GM18502 (cell line): ENCODE results near the gene PHF23.
A peak's percentile ranks its signal among the peaks of the same experiment; 100 is the strongest.

Experiments
- ATAC-seq: cut with Tn5 transposase; IDR thresholded peaks from one replicate; pipeline ENCODE4 v1.9.1; 2021; ENCODE audit warnings: mild to moderate bottlenecking; ENCODE audit not compliant: unreplicated experiment, poor library complexity

Gene PHF23

DNA sequence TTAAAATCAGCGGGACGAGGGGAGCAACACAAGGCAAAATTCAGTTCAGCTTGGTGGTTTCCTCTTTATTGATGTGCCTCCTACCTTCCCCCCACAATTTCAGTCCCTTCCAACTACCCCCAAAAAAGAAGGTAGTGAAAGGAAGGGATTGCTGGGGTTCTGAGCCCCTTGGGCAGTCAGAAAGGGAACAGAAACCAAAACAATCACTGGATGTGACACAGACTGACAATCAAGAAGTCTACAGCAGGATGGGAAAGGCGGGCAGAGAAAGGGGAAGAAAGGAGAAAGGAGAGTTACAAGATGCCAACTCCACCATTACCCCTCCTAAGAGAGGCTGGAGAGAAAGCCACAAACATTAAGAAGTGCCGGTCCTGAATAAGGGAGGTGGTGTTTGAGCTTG is 1.1 kb upstream of the PHF23 start:
- ATAC-seq, result no peak

DNA sequence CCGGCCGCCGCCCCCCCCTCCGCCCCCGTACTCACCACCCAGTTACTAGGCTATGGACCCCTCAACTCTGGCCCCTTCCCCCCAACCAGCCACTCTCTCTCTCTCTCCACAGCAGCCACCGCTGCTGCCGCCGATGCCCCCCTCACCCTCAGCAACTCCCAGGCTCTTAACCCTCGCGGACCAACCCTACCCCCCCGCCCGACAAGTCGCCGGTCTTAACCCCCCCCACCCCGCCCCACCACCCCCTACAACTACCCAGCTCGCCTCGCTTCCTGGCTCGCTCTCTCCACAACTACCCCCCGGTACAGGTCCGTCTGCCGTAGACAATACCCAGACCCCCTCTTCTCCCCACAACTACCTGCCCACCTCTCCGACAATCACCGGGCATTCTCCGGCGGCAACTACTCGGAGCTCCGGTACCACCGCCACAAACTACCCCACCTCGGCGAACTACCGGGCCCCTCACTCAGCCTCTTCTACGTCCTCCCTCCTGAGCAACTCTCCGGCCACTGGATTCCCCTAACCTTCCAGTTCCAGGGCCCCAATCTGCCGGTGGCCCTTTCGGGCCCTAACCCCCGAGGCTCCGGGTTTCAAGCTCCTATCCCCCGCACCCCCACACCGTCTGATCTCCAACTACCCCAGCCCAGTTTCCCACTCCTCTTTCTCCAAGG is 702 bp downstream of the PHF23 start:
- no peak for ATAC-seq

DNA sequence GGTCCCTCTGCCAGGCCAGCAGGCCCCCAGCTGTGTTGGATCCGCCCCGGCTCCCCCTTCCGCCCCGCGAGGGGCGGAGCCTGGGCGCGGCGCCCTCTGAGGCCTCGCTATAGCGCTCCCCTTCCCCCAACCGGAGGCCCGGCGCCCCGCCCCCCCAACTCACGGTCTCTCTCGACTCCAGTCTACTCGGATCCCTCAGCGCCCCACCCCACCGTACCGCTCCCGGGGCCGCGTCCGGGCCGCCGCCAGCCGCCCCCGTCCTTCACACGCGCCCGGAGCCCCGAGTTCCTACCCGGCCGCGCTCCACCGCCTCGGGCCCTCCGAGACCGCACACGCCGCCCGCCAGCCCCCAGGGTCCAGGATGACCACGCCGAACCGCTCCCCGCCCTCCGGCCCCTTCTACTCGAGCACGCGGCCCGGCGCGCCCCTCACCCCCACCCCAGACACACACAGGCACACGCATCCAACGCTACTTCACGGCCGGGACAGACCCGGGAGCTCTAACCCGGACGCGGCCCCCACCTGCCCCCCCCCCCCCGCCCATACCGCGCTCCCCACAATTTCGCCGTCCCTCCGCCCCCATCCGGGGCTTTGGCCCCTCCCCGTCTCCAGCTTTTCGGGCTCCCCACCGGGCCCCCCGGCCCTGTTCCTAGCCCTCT is 1.4 kb downstream of the PHF23 start:
- ATAC-seq, result no peak

DNA sequence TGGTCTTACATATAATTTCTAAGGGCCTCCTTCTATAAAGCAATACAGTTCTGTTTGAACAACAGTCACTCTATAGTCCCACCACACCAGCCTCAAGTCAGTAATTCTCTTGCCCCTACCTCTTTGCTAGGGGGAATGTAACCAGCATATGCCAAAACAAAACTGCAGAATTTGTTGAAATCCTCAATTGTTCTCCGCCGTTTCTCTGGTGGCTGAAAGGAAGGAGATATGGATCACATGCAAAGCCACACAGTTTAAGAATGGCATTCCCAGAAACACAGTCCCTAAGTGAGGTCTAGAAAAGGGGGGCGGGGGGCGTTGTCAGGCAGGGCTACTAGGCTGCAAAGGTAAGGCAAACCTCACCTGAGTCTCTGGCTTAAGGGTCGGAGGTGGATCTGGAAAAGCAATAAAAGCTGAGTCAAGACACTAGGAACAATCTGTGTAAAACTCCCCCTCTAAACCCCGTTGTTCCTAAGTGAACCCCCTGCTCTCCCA is 1.9 kb downstream of the PHF23 start:
- no peak for ATAC-seq

DNA sequence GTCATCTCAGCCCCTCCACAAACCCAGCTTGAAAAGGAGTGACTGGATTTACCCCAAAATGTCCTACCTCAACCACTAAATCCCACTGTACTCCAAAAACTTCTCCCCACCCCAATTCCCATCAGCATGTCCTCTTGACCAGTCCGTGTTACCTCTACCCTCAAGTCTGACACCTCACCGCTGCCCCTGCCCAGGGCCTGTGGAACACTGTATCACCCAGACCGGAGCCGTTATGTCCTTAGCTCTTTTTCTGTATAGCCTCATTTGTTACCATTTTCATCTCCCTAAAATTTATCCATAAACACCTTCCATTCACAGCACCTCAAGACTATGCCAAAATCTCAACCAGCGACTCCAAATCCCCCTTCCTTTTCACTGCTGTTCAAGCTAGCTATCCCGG is 2.4 kb downstream of the PHF23 start:
- ATAC-seq, result no peak

DNA sequence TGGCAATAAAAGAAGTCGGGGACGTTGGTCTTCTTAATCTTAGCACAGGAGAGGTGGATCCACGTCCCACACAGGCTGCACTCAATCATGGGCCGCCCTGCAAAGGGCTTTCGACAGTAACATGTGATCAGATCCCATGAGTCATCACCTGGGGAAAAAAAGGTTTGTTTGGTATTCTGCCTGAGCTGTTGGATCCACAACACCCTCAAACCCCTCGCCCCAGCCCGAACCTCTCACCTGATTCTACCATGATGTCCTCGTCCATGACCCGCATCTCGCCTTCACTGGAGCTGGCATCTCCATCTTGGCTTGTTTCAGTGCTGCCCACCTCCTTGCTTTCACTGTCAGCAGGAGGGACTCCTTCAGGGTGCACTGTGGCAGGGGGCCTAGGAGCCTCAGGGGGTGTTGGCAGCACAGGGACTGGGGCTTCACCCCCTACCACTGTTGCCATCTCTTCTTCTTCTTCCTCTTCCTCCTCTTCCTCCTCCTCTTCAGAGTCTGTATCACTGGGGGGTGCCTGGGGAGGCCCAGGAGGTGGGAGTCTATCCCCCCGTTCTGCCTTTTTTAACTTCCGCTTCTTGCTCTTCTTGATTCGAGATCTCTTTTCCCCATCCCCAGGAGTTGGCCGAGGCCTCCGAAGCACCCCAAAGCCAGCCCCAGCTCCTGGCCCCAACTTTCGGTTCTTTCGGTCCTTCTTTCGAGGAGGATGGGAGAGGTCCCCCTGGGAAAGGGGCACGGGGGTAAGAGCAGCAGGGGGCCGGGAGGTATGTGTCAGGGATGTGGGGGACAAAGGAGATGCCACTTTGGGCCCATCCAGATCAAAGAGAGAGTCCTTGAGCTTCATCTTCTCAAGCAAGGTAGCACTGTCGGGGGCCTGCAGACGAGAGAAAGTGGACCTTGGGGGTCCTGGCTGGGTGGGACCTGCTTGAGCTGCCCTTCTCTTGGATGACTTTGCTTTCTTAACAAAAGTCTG is 3.3 kb downstream of the PHF23 start:
- no peak for ATAC-seq

DNA sequence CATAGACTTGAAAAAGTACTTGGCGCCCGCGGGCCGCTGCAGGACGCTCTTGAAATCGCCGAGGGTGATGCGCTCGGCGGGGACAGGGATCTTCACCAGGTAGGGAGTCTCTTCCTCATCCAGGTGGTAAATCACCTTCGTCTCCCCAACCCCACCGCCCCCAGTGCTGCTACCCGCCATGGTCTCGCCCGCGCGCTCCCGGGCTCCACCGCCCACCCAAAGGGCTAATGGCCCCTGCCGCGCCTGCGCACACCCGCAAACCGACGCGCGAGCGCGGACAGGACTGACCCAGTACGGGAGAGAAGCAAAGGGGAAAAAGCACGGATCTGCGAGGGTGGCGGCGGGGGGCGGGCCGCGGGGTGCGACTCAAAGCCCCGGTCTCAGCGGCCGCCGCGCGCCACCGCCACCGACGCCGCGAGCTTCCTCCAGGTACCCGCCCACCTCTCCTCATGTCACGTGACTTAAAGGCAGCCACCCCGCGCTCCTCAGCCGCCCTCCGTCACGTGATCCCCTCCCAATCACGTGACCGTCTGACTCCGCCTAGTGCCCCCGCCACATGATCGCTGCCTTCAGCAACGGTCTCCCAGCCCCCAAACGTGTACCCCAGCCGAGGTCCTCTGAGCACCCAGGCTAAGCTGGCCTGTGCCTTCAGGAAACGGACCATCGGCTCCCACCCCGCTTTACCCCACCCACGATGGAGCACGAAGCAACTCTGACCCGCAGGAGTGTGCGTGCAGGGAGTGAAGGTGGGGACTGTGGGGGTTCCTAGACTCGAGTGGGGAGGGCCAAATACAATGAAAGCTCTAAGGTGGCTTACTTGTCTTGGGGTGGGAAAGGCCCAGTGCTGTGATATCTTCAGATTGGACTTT is 4.9 kb downstream of the PHF23 start, which contains the start of gene DVL2:
DVL2 (minus strand) TSS at position 435 of the 869 bp plus-strand sequence; CDS start at position 180, 255 bp downstream.
- ATAC-seq, result peak; percentile 51

DNA sequence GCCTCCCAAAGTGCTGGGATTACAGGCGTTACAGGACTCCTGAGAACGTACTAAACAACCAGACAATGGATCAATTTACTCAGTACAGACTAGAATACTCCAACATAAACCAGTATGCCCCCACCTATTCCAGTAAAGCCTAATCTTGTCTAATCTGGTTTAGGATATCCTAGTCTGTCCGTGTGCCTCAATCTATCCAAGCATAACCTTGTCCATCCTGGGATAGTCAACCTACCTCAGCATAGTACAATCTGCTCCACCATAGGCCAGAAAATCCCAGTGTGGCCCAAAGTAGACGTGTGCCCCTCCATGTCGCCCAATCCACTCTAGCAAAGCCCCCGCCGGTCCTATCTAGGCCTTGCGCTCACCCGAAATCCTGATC is 5.6 kb downstream of the PHF23 start:
- no peak for ATAC-seq

DNA sequence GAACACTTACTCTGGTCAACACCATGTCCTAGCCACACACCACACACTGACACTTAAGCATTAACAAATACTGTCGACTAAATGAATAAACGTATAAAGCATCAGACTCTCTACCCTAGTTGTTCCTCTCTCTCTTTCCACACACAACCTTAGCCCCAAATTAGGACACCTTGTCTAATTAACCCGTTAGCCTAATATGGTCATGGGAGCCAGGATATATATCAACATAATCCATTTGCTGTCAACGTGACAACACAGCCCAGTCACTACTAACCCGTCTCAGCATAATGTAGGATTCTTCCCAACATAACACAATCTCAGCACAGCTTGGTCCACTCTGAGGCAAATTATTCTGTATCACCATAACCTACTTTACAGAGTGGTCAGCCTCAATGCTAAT is 7.1 kb downstream of the PHF23 start:
- ATAC-seq, result no peak

DNA sequence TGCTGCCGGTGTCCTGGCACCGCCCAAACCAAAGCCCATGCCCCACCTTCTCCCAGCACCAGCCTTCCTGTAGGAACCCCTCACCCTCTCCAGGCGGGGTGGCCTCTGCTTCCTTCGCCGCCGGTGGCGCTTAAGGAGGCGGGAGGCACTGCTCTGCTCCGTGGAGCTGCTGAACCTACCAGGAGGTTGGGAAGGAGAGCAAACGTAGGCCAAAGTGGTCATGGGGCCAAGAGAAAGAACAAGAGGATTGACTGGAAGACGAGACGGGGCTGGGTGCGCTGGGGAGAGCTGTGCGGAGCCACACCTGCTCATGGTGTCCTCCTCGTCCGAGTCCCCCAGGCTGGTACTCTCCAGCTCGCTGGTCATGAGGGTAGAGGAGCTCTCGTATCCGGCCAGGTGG is 9.8 kb downstream of the PHF23 start:
- no peak for ATAC-seq

DNA sequence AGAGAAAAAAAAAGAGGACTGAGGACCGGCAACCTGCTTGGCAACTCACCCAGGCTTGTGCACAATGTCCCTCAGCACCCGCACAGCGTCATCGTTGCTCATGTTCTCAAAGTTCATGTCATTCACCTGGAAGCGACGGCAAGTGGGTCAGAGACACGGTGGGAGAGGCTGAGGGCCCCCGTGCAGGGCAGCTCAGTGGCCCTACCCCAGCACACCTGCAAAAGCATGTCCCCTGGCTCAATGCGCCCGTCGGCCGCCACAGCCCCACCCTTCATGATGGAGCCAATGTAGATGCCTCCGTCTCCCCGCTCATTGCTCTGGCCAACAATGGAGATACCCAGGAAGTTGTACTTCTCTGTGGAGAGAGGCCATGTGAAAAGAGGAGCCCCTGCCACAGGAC is 10.3 kb downstream of the PHF23 start:
- no peak for ATAC-seq

DNA sequence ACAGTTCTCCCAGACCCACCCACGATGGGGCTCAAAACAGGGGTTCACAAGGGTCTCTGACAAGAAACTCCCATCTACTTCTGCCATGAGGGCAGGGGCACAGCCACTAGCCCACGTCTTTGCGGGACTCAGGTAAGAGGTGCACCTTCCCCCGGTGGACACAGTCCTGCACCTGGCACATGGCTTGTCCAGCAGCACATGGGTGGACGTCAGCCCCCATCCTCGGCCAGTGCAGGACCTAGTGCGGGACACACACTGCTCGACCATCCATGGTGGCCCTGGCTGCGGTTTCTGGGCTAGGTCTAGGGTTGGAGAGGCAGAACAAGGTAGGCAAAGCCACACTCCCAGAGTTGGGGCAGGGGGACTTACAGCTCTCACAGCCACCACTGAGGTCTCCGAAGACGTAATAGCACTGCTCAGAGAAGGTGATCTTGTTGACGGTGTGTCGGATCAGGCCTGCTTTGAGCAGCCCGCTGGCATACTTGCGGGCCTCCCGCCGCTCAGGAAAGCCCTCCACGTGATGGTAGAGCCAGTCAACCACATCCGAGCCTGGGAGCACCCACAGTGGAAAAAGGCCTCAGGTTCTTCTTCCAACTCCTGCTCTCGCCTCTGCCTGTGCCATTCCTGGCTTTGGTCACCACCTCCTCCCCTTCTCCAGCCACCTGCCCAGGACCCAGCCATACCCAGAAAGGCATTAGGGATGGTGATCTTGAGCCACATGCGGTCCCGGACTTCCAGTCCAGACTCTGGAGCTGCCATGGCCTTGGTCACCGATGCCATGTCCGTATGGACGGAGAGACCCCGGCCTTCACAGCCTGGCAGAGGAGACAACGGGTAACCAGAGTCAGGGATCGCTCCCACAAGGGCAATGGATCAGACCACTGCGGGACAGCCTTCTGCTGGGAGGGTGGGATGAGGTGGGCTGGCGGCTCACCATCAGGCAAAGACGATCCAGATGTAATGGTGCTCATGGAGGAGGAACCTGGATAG is 12.2 kb downstream of the PHF23 start:
- ATAC-seq, result no peak

DNA sequence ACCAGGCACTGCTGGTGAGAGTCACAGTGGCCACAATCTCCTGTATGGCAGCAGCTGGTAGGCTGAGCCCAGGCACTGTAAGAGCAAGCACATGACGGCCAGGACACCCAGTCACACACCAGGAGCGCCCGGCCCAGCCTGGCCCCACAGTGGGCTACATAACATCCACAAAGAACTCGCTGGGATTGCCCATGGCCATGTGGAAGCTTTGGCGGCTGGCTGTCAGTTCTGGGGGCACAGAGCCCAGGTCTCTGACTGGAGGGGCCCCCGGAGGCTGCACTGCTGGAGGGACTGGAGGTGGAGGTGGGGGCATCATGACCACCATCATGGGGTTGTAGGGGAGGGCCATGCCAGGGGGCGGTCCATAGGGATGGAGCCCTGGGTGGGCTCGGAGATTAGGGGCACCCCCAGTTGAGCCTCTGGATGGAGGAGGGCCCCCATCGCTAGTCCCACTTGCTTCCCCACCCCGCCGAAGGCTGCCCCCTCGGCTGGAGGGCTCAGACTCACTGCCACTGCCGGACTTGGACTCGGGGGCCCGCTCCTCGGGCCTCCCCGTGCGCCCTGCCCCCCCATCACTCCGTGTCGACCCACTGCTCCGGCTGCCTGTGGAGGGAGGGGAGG is 13.4 kb downstream of the PHF23 start:
- no peak for ATAC-seq

DNA sequence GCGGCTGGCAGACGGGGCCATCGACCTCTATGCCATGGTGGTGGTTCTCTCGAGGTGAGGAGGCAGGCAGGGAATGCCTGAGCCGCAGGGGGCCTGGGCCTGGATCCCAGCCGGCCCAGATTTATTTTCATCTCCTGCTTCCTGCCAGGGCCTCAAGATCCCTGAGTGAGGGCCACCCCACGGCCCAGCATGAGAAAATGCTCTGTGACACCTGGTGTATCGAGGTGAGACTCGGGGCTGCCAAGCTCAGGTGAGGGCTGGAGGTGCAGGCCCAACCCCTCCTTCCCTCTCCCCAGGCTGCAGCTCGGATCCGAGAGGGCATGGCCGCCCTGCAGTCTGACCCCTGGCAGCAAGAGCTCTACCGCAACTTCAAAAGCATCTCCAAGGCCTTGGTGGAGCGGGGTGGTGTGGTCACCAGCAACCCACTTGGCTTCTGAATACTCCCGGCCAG is 14.6 kb downstream of the PHF23 start:
- ATAC-seq, result no peak

DNA sequence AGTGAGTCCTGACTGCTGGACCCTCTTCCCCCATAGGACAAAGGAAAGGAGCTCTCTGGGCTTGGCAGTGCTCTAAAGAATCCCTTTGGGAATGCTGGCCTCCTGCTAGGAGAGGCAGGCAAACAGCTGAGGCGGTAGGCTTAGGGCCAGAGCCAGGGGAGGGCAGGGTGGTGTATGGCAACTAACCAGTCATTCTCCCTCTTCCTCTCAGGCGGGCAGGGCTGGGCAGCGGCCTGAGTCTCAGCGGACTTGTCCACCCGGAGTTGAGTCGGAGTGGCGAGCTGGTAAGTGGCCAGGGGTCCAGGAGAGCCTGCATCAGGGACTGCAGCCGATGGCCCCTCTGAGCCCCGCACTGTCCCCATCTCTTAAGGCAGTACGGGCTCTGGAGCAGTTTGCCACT is 15.1 kb downstream of the PHF23 start:
- ATAC-seq, result no peak

DNA sequence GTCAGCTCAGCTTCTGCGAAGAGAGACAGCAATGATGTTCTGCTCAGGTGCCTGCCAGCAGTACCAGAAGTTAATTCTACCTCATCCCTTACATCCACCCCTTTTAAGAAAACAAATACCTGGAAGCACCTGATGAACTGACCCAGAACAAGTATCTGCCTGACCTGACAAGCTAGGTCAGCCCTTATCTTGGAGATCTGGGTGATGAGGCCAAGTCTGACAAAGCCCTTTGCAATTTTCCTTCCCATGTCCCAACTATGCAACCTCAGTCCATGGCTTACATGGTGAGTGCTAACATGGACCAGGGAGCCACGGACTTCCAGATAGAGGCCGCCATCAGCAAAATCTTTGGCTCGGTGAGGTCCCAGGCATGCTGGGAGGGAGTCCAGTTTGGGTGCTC is 15.9 kb downstream of the PHF23 start:
- ATAC-seq, result no peak

DNA sequence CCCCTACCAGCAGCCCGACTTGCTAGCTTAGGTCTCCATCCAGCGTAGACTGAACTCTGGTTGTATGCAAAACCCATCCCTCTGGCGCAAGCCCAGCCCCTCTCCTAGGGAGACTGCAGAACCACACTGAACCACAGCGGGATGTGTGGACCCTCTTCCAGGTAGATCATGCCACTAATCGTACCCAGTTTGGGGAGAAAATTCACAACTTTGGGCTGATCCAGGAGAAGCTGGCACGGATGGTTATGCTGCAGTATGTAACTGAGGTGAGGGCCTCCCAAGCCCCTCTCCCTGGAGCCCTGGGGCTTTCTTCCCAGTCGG is 16.3 kb downstream of the PHF23 start:
- no peak for ATAC-seq
